ENCODE data around the gene OR2AE1.

GRCh38 chr7:99863847-99864440, 12.9 kb downstream of the OR2AE1 start:
- TF ChIP-seq CTCF (conservative IDR thresholded peaks at IDR 0.05): no peak
- TF ChIP-seq ZFX (IDR thresholded peaks at IDR 0.05): no peak

All from C4-2B (cell line).